GM23338 (cell line): Measurements from ENCODE around the gene ISG15. TPM values are rescaled to one million over a fixed set of nuclear protein-coding genes. Genes with fewer than 3 reads are reported as not detected.

Experiments used
- ATAC-seq: fragments of 200-7000 bp; cut with Tn5 transposase; 3 replicates; pipeline ENCODE4 v1.9.1; 2020
- DNase-seq: peaks from one replicate; pipeline ENCODE4 v3.0.0-alpha.2; 2015; ENCODE audit warnings: low spot score
- H2AFZ ChIP-seq: fragments of 200-600 bp; sonication (generic); 2 replicates; pipeline ENCODE4 v1.8.0; 2016; ENCODE audit warnings: antibody characterized with exemption, mild to moderate bottlenecking, moderate library complexity
- H3F3A ChIP-seq: fragments of 200-600 bp; sonication (generic); replicated peaks from 2 replicates; pipeline ENCODE4 v1.8.0; 2017; ENCODE audit warnings: antibody characterized with exemption, mixed run types, low read depth
- H3K27ac ChIP-seq: fragments of 200-600 bp; sonication (generic); 2 replicates; pipeline ENCODE4 v1.6.1; 2016; ENCODE audit warnings: low read depth
- H3K27me3 ChIP-seq: fragments of 200-600 bp; sonication (generic); 2 replicates; pipeline ENCODE4 v1.8.0; 2016; ENCODE audit warnings: mild to moderate bottlenecking, mixed run types, moderate library complexity; ENCODE audit not compliant: insufficient read depth
- H3K36me3 ChIP-seq: fragments of 200-600 bp; sonication (generic); 2 replicates; pipeline ENCODE4 v1.8.0; 2016; ENCODE audit warnings: mild to moderate bottlenecking; ENCODE audit not compliant: insufficient read depth
- H3K4me1 ChIP-seq: fragments of 200-600 bp; sonication (generic); 2 replicates; pipeline ENCODE4 v1.8.0; 2016; ENCODE audit warnings: mild to moderate bottlenecking, moderate library complexity; ENCODE audit not compliant: insufficient read depth
- H3K4me2 ChIP-seq: fragments of 200-600 bp; sonication (generic); 2 replicates; pipeline ENCODE4 v1.7.1; 2017; ENCODE audit warnings: mixed run types
- H3K4me3 ChIP-seq: fragments of 200-600 bp; sonication (generic); 2 replicates; pipeline ENCODE4 v1.6.1; 2016; ENCODE audit warnings: mixed run types
- H3K79me2 ChIP-seq: fragments of 200-600 bp; sonication (generic); replicated peaks from 2 replicates; pipeline ENCODE4 v1.8.0; 2017; ENCODE audit warnings: mild to moderate bottlenecking; ENCODE audit not compliant: insufficient read depth
- H3K9me2 ChIP-seq: fragments of 200-600 bp; sonication (generic); 2 replicates; pipeline ENCODE4 v1.8.0; 2017; ENCODE audit not compliant: insufficient read depth
- H4K20me1 ChIP-seq: fragments of 200-600 bp; sonication (generic); replicated peaks from 2 replicates; pipeline ENCODE4 v1.8.0; 2017; ENCODE audit warnings: mild to moderate bottlenecking; ENCODE audit not compliant: insufficient read depth
- H3K27ac Mint-ChIP-seq: 2 replicates; pipeline ENCODE4 v1.8.0; 2020; ENCODE audit warnings: inconsistent platforms, mild to moderate bottlenecking, moderate library complexity, mixed read lengths
- H3K27me3 Mint-ChIP-seq: 3 replicates; pipeline ENCODE4 v1.8.0; 2022; ENCODE audit warnings: low read depth, mild to moderate bottlenecking, moderate library complexity, mixed read lengths, inconsistent platforms; ENCODE audit not compliant: insufficient read depth, poor library complexity
- H3K36me3 Mint-ChIP-seq: 3 replicates; pipeline ENCODE4 v1.8.0; 2021; ENCODE audit warnings: low read depth, mild to moderate bottlenecking, inconsistent platforms, moderate library complexity, mixed read lengths
- H3K4me1 Mint-ChIP-seq: 3 replicates; pipeline ENCODE4 v1.8.0; 2020; ENCODE audit warnings: mild to moderate bottlenecking, inconsistent platforms, mixed read lengths
- H3K4me3 Mint-ChIP-seq: 3 replicates; pipeline ENCODE4 v1.8.0; 2021; ENCODE audit warnings: moderate library complexity, mild to moderate bottlenecking, inconsistent platforms, mixed read lengths
- H3K9me3 Mint-ChIP-seq: 3 replicates; pipeline ENCODE4 v1.8.0; 2020; ENCODE audit warnings: moderate library complexity, mild to moderate bottlenecking, inconsistent platforms, mixed read lengths
- CREB1 ChIP-seq: fragments of 250-450 bp; sonication (Bioruptor Pico); IDR thresholded peaks from 2 replicates; pipeline ENCODE4 v1.5.0; 2020; ENCODE audit warnings: low read depth, mild to moderate bottlenecking, moderate library complexity
- ETS1 ChIP-seq: IDR thresholded peaks from 2 replicates; pipeline ENCODE4 v1.6.1; 2016; ENCODE audit warnings: antibody characterized with exemption
- EZH2 ChIP-seq: fragments of 200-600 bp; sonication (generic); IDR thresholded peaks from one replicate; pipeline ENCODE4 v1.8.0; 2017; ENCODE audit warnings: antibody characterized with exemption, mild to moderate bottlenecking, low read depth; ENCODE audit not compliant: unreplicated experiment
- EZH2phosphoT487 ChIP-seq: fragments of 200-600 bp; sonication (generic); IDR thresholded peaks from one replicate; pipeline ENCODE4 v1.8.1; 2018; ENCODE audit warnings: antibody characterized with exemption; ENCODE audit not compliant: unreplicated experiment
- JUNB ChIP-seq: IDR thresholded peaks from one replicate; pipeline ENCODE4 v1.6.1; 2016; ENCODE audit warnings: antibody characterized with exemption; ENCODE audit not compliant: unreplicated experiment
- NANOG ChIP-seq: IDR thresholded peaks from 2 replicates; pipeline ENCODE4 v1.6.1; 2016; ENCODE audit warnings: antibody characterized with exemption, borderline replicate concordance
- POLR2AphosphoS5 ChIP-seq: IDR thresholded peaks from 2 replicates; pipeline ENCODE4 v1.6.1; 2016; ENCODE audit warnings: antibody characterized with exemption, low read depth
- STAT1 ChIP-seq: IDR thresholded peaks from one replicate; pipeline ENCODE4 v1.6.1; 2016; ENCODE audit warnings: antibody characterized with exemption; ENCODE audit not compliant: unreplicated experiment
- ZNF331 ChIP-seq: fragments of 250-450 bp; sonication (Bioruptor Pico); IDR thresholded peaks from 2 replicates; pipeline ENCODE4 v1.5.0; 2020; ENCODE audit warnings: low read depth, mild to moderate bottlenecking, moderate library complexity
- ZNF462 ChIP-seq: fragments of 250-450 bp; sonication (Bioruptor Pico); IDR thresholded peaks from 2 replicates; pipeline ENCODE4 v1.5.0; 2020; ENCODE audit warnings: mild to moderate bottlenecking, moderate library complexity
- polyA plus RNA-seq: library from polyadenylated mRNA; unstranded; fragments of >200 nt; fragmentation: Nextera tagmentation; extraction: Ambion mirVana; gene quantifications from 2 replicates; pipeline ENCODE4 v1.2.1, GENCODE V29; 2016
- total RNA-seq: library from RNA; depleted of rRNA; stranded (reverse); fragments of >200 nt; shearing (Covaris generic); gene quantifications from 2 replicates; pipeline ENCODE4 v1.2.3, GENCODE V29; 2014

The ISG15 gene
- total and polyA plus RNA-seq, 2 experiments from 2014 or later, result 52.9 to 101 TPM

- no peak for TF ChIP-seq POLR2AphosphoS5
- TF ChIP-seq ETS1, result no peak
- no peak for TF ChIP-seq CREB1 (CRISPR knock-in tag)
- no peak for TF ChIP-seq STAT1
- TF ChIP-seq EZH2, result no peak
- no peak for TF ChIP-seq EZH2phosphoT487
- TF ChIP-seq JUNB, result no peak
- no peak for TF ChIP-seq NANOG
- Mint-ChIP-seq H3K9me3 (peaks cover 2% of the 10 kb centered on the region; the same call in 1 of the 3 replicates), H3K4me1 (peaks cover 18% of the 10 kb centered on the region), H3K27ac (no peak overlapping the region), H3K4me3 (peak overlapping the region; percentile 19; the same call in 1 of the 3 replicates), H3K36me3 (no peaks in the 10 kb centered on the region; the same call in 2 of the 3 replicates), H3K27me3 (peaks cover 59% of the 10 kb centered on the region)
- no peak for DNase-seq
- no peak overlapping the region for H3K4me2 ChIP-seq
- H3K79me2 ChIP-seq, result no peaks in the 10 kb centered on the region
- H3K27ac ChIP-seq, result no peak overlapping the region
- no peaks in the 10 kb centered on the region for H3K9me2 ChIP-seq
- H3F3A ChIP-seq, result peaks cover 4% of the 10 kb centered on the region; the same call in 1 of the 2 replicates
- H4K20me1 ChIP-seq, result no peaks in the 10 kb centered on the region; the same call in 1 of the 2 replicates
- H3K27me3 ChIP-seq, result peaks cover 73% of the 10 kb centered on the region
- no peaks in the 10 kb centered on the region for H3K36me3 ChIP-seq
- no peak overlapping the region for H2AFZ ChIP-seq
- H3K4me1 ChIP-seq, result peaks cover 8% of the 10 kb centered on the region; the same call in 1 of the 2 replicates
- no peak for ATAC-seq
- H3K4me3 ChIP-seq, result no peak overlapping the region
These were observed 8.9 kb upstream of the ISG15 start for GRCh38 chr1:1004420-1004779.

- Histone ChIP-seq H3F3A (peaks cover 4% of the 10 kb centered on the region; the same call in 1 of the 2 replicates), H3K4me3 (no peak overlapping the region), H2AFZ (no peak overlapping the region), H3K27ac (no peak overlapping the region), H4K20me1 (no peaks in the 10 kb centered on the region; the same call in 1 of the 2 replicates), H3K4me2 (no peak overlapping the region), H3K36me3 (no peaks in the 10 kb centered on the region), H3K9me2 (no peaks in the 10 kb centered on the region), H3K27me3 (peaks cover 68% of the 10 kb centered on the region), H3K4me1 (peaks cover 8% of the 10 kb centered on the region; the same call in 1 of the 2 replicates), H3K79me2 (no peaks in the 10 kb centered on the region)
- ATAC-seq (peak; percentile 24), DNase-seq (no peak)
- TF ChIP-seq ZNF462 (CRISPR knock-in tag) (no peak), ZNF331 (CRISPR knock-in tag) (no peak), EZH2phosphoT487 (no peak), CREB1 (CRISPR knock-in tag) (no peak), NANOG (no peak)
- Mint-ChIP-seq H3K4me3 (peak overlapping the region; percentile 19; the same call in 1 of the 3 replicates), H3K27me3 (peaks cover 57% of the 10 kb centered on the region), H3K9me3 (peaks cover 2% of the 10 kb centered on the region; the same call in 1 of the 3 replicates), H3K27ac (no peak overlapping the region), H3K4me1 (peaks cover 18% of the 10 kb centered on the region), H3K36me3 (no peaks in the 10 kb centered on the region; the same call in 2 of the 3 replicates)
These were observed 8.3 kb upstream of the ISG15 start for GRCh38 chr1:1004780-1005697.
